ENCODE measurements around the gene MRPL55. TPM values are rescaled to one million over a fixed set of nuclear protein-coding genes. Genes with fewer than 3 reads are reported as not detected.

MRPL55 gene
- total RNA-seq, 4 donors from 2014 or later = 99.3 to 161 (median 119) TPM

DNA sequence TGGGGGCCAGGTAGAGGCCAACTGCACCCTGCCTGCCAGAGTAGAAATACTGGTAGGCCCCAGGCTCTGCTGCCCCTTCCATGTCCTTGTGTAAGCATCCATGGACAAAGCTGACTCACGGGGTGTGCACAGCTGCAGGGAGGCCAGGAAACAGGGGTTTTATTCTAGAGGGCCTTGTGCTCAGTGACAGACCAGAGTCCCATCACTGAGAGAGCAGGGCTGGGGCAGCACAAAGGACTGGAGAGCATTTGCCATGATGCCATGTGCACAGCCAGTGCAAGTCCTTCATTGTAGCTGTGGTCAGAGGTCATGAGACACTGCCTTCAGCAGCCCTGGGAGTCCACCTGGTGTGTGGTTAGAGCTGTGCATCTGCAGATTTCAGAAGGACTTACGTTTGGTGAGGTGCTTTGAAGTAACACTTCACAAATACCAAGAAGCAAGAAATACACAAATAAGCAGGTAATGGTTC is 18.5 kb downstream of the MRPL55 start:
- Histone ChIP-seq H3K9me3 (peaks cover 3% of the 10 kb centered on the region), H3K4me3 (no peak overlapping the region)

DNA sequence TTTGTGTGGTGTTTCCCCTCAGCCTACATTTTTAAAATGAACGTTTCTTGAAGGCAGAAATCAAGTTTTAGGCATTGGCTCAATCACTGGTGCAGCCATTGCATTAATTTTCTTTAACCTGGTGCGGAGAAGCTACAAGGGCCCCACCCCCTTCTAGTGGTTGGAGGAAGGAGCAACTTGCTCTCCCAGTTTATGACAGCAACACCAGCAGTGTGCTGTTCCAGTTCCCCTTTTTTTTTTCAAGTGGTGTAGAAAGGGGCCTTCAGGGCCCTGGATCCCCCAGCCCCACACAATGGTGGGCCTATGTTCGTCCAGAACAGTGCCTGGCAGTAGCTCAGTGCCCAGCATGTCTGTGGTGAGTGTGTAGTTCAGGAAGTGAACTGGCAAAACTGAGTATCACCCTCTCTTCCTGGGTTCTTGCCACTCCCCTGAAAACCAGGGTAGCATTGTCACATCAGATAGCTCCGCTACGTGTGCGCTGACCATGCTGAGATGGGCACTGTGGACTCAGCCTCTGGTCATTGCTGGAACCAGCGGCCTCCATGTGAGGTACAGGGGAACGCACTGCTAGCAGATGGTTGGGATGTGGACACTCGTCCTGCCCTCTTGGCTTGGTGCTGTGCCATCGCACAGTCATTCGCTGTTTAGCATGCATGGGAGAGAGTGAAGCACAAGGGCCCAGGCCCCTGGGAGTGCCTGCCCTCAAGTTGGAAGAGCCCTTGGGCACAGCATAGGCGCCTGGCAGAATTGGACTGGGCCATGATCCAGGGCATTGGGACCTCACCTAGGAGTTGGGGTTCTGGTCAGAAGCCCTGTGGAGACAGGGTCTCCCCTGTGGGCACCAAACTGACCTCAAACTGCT is 19.3 kb downstream of the MRPL55 start:
- no peak for TF ChIP-seq POLR2A (IDR thresholded peaks at IDR 0.05)
- TF ChIP-seq, protein P1, sequence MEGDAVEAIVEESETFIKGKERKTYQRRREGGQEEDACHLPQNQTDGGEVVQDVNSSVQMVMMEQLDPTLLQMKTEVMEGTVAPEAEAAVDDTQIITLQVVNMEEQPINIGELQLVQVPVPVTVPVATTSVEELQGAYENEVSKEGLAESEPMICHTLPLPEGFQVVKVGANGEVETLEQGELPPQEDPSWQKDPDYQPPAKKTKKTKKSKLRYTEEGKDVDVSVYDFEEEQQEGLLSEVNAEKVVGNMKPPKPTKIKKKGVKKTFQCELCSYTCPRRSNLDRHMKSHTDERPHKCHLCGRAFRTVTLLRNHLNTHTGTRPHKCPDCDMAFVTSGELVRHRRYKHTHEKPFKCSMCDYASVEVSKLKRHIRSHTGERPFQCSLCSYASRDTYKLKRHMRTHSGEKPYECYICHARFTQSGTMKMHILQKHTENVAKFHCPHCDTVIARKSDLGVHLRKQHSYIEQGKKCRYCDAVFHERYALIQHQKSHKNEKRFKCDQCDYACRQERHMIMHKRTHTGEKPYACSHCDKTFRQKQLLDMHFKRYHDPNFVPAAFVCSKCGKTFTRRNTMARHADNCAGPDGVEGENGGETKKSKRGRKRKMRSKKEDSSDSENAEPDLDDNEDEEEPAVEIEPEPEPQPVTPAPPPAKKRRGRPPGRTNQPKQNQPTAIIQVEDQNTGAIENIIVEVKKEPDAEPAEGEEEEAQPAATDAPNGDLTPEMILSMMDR (IDR thresholded peaks at IDR 0.05) = no peak
- no peak for TF ChIP-seq POLR2AphosphoS5 (IDR thresholded peaks at IDR 0.05)
- no peak for TF ChIP-seq EP300 (IDR thresholded peaks at IDR 0.05)
- DNase-seq (ENCODE audit: low spot score in 2 of 2) = no peak
- H3K36me3 ChIP-seq = peaks cover 3% of the 10 kb centered on the region
- no peaks in the 10 kb centered on the region for H3K27me3 ChIP-seq
- peak overlapping the region; percentile 15 for H3K4me3 ChIP-seq
- WGBS = 64% methylated on average over 12 of the region's 12 CpGs
- H3K27ac ChIP-seq = peak overlapping the region; percentile 55
- peaks cover 86% of the 10 kb centered on the region for H3K4me1 ChIP-seq
- peaks cover 3% of the 10 kb centered on the region for H3K9me3 ChIP-seq

More for the DNA sequence above, 18.5 kb downstream of the MRPL55 start:
- H3K36me3 ChIP-seq = peaks cover 3% of the 10 kb centered on the region
- H3K27ac ChIP-seq = peak overlapping the region; percentile 55
- WGBS = 25% methylated on average over 1 of the region's 2 CpGs
- TF ChIP-seq EP300 (IDR thresholded peaks at IDR 0.05) (no peak), POLR2A (IDR thresholded peaks at IDR 0.05) (no peak), POLR2AphosphoS5 (IDR thresholded peaks at IDR 0.05) (no peak)
- TF ChIP-seq, protein P1 (IDR thresholded peaks at IDR 0.05) = no peak
- no peaks in the 10 kb centered on the region for H3K27me3 ChIP-seq
- DNase-seq (ENCODE audit: low spot score in 2 of 2) = no peak
- H3K4me1 ChIP-seq = peaks cover 77% of the 10 kb centered on the region

DNA sequence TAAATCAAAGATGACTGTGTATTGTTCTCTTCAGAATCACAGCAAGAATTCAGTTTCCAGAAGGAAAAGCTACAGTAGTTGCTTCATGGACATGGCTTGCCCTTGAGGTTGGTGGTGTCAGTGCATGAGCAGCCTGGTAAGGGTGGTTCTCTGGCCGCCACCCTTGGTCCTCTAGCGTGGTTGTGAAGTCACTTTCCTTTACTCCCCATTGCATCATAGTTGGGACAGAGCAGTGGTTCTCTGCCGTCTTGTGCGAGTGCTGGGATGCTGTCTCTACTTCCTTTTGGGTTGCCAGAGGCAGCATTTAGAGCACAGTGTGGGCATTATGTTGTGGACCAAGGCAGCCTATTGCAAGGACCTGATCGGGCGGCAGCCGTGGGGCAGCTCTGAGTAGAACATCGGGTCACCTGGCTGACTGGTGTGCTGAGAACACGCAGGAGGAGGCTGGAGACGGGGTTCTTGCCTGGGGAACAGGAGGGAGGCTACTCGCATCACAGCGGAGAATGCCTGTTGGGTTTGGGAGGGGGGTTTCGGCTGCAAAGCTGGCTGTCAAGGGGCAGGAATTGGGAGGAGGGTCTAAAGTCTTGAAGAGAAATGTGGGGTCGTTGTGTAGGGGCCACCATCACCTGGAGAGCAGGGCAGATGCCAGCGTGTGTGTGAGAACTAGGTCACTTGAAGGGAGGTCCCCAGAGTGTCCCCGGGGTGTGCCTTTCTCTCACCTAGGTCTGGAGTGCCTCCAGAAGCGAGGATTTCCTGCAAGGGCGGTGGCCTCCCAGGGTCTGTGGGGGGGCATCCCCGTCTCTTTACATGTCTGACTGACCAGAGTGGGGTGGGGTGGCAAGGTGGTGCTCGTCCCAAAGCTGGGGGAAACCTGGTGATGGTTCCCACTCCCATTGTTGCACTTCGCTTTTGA is 20.3 kb downstream of the MRPL55 start:
- Histone ChIP-seq H3K27ac (peak overlapping the region; percentile 58), H3K9me3 (no peaks in the 10 kb centered on the region), H3K4me1 (peaks cover 95% of the 10 kb centered on the region), H3K4me3 (peak overlapping the region; percentile 15), H3K27me3 (no peaks in the 10 kb centered on the region), H3K36me3 (peaks cover 3% of the 10 kb centered on the region)
- peak in 1 of 2 donors; percentile 67 for DNase-seq (ENCODE audit: low spot score in 2 of 2)
- TF ChIP-seq POLR2A (IDR thresholded peaks at IDR 0.05) = no peak
- TF ChIP-seq POLR2AphosphoS5 (IDR thresholded peaks at IDR 0.05) = no peak
- TF ChIP-seq EP300 (IDR thresholded peaks at IDR 0.05) = no peak
- TF ChIP-seq, protein P1 (IDR thresholded peaks at IDR 0.05) = no peak
- 55% methylated on average over 17 of the region's 21 CpGs for WGBS

DNA sequence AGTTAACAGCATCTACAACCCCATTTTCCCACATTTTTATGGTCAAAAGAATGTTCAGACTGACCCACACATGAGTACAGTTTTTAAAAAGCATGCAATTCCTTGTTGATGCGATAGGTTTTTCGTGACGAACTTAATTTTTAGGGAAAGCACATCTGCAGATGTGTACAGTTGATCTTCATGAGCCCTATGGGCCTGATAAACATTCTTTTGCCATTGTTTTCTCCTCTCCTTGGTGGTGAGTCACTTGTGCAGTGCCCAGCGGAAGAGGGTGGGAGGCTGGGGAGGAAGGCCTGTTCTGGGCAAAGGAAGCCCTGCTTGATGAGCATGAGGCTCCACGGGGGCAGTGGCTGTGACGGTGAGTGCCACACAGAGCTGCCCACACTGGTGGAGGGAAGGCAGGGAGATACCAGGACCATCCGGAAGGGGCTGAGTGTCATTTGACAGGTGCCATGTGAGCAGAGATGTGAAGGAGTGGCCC is 21.3 kb downstream of the MRPL55 start:
- 35% methylated on average over 6 of the region's 7 CpGs for WGBS
- no peak for DNase-seq (ENCODE audit: low spot score in 2 of 2)
- no peaks in the 10 kb centered on the region for H3K27me3 ChIP-seq
- H3K4me3 ChIP-seq = peak overlapping the region; percentile 3
- H3K36me3 ChIP-seq = no peaks in the 10 kb centered on the region
- TF ChIP-seq, protein P1 (IDR thresholded peaks at IDR 0.05) = no peak
- TF ChIP-seq POLR2AphosphoS5 (IDR thresholded peaks at IDR 0.05) (no peak), POLR2A (IDR thresholded peaks at IDR 0.05) (no peak), EP300 (IDR thresholded peaks at IDR 0.05) (no peak)
- peak overlapping the region; percentile 58 for H3K27ac ChIP-seq
- peaks cover 92% of the 10 kb centered on the region for H3K4me1 ChIP-seq
- H3K9me3 ChIP-seq = no peaks in the 10 kb centered on the region

Measured in suprapubic skin (tissue), 4 donors.